GDM1 (cell line): ENCODE data around the gene PCBP3.

Source experiments
- DNase-seq: peaks from one replicate; lab custom pipeline; 2025; lab: John Stamatoyannopoulos, UW

Gene PCBP3

DNA sequence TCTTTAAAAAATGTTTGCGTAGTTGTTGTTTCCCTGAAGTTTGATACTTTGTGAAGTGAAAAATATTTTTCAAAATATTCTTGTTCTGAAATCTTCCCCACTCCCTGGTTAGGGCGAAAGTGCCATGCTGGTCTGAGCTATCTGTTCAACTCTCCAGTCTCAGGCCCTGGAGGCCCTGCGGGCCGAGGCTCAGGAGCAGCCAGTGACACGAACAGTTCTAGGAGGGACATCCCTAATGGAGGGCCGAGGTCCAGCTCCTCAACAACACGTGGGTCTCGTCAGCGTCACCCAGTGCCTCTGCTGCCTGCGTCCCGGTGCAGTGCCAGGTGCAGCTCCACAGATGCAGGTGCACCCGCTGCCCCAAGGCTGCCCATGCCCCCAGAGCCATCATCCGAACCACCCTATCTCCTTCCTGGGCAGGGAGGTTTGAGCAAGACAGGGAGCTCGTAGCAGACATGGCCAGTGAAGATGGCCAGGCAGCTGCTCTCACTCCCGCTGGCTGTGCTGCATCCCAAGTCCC lies 268.3 kb downstream of the PCBP3 start:
- no peak for DNase-seq

DNA sequence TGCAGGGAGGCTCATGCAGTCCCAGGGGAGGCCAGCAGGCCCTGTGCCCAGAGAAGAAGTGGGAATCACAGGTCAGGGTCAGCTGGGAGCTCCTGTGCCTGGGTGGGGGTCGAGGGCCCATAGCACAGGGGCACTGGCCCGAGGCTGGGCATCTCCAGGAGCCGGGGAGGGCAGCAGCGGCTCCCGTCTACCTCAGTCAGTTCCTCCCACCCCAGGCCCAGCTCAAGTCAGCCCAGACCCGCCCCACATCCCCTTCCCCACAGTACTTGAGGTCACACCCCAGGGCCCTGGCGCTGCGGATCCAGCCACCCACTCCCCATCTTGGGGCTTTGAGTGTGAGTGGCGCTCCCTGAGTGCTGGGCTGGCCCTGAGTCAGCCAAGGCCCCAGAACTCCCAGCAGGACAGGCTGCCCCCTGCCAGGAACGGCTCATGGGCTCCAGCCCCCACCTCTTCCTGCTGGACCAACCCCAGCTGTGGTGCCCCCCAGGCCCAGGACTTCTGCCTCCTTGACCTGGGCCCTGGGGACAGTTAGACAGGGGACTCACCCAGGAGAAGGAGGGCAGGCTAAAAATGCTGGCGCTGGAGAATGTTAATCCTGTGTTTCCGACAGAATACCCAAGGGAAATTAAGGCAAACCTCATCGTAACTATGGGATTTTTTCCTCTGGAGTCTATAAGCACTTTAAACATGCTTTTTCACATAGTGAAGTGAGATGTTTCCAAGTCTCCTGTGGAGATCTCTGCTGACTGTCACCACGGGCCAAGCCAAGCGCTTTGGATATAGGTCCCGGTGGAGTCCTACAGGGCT lies 269.3 kb downstream of the PCBP3 start:
- no peak for DNase-seq

DNA sequence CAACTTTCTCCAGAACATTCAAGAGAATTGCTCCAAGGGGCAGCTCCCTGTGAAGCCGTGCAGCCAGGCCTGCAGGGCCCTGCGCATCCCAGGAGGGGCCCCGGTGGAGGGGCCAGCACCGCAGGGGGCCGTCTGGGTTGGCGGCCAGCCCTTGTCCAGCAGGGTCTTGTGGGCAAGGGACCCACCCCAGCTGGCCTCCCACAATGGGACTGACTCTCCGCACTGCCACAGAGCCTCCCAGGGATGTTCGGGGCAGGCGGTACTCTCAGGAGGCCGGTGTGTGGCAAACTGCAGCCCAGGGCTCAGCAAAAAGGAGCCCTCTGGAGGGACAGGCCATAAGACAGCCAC lies 269.9 kb downstream of the PCBP3 start:
- no peak for DNase-seq

DNA sequence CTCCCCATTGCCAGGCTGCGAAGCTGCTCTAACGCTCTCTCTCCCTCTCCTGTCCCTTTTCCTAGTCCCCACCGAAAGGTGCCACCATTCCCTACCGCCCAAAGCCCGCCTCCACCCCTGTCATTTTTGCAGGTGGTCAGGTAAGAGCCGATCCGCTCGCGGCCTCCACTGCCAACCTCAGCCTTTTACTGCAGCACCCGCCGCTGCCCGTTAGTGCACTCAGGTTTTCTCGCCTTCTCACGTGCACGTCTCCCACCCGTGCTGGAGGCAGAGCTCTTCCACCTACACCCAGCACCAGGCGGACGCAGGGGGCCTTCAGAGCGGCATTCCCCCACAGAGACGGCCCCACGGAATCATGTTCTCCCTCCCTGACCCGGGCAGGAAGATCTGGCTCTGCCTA lies 270.4 kb downstream of the PCBP3 start:
- no peak for DNase-seq

DNA sequence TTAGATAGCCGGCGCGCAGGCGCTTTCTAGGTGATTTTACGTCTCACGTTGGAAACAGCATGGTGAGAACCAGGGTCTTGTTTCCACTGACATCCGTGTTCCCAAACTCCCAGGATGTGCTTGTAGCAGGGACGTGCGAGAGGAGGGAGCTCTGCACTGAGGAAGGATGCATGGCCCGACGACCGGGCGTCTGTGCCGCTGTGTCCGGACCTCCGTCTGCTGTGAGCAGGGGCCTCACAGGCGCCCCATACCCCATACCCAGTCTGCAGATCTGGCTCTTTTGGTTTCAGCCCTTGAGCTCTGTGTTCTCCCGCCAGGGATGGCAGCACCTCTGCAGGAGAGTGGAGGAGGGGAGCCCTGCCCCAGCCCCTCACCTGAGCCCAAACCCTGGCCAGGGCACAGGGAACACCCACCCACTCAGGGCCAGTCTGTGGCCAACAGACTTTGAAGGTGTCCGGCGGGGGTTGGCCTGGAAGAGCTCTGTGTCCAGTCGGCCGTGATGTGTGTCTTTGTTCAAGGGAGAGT lies 270.9 kb downstream of the PCBP3 start:
- no peak for DNase-seq

DNA sequence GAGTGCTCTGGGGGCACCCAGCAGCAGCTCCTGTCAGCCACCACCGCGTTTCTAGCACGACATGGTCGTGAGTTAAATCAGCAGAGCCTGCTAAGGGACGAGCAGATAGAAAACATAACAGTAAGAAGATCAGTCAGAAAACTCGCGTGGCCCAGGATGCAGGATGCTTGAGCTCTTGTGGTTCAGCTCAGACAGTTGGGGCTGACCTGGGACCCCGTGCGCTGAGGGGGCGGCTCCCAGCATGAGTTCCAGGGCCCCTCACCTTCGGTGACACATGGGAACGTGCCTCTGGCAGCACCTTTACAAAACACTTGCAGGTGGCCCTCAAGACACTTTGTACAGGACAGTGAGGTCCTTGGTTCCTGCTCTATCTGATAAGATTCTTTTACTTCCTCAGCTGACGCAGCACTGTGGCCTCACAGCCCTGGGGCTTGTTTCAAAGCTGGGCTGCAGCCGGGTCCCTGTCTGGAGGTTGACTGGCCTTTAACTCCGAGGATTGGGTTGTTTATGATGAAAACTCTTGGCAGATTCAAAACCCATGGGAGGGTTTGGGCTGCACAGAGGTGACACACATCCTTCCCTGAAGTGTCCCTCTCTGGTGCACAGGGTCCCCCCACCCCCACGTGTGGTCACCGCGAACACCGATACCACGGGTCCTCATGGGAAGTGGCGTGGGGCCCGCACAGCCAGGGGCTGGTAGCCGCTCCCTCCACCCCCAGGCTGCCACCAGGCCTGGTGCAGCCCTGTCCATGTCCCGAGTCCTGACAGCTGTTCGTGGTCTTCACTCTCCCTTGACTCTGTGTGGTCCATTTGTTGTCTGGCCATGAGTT lies 272.7 kb downstream of the PCBP3 start:
- no peak for DNase-seq

DNA sequence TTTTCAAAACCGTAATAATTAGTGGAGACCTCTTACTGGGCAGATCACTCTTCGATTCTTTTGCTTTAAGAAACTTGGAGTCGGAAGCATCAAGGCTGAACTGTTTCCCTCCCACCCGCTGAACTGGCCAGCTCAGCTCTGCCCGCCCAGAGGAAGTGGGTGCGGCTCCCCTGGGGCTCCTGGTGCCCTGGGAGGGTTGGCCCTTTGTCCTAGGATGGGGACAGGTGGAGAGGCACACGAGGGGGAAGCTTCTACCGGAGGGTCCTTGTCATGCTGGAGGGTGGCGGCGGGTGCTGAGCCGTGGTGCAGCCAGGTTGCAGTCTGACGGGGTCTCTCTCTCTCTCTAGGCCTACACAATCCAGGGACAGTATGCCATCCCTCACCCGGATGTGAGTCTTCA lies 273.7 kb downstream of the PCBP3 start:
- DNase-seq = no peak

DNA sequence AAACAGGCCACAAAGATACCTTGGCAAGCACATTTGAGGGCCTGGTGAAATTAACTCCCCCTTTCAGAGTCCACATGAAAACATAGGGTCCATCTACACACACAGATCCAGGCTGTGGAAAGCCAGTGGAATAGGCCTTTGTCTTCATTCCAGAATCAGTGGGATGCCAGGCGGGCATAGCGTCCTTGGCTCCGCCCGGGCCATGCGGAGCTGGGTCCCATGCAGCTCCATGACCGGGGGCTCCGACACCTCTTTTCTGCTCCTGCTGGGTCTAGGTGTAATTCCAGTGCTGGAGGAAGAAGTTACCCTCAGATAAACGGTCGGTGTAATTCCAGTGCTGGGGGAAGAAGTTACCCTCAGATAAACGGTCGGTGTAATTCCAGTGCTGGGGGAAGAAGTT lies 274.5 kb downstream of the PCBP3 start:
- DNase-seq = no peak

DNA sequence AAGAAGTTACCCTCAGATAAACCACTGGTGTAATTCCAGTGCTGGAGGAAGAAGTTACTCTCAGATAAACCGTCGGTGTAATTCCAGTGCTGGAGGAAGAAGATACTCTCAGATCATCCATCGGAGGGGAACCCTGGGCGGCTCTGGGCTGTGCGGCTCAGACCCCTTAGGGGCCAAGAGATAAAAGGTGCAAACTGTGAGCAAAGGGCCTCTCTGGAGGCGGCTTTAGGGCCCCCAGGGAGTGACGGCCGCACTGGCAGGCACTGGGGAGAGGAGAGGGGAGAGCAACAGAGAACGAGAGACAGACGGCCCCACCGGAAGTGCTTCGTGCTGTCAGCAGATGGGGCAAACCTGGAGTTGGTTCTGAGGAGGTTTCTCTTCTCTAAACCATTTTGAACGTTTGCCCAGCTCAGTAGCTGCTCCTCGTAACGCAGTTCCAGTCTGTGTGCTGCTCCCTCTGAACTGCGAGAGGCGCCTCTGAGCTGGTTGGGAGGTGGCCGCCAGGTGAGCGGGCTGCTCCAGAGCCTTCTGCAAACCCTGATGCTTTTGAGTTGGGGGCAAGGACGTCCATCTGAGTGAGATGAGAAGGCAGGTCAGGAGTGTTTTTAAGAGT lies 275.4 kb downstream of the PCBP3 start:
- DNase-seq = no peak

DNA sequence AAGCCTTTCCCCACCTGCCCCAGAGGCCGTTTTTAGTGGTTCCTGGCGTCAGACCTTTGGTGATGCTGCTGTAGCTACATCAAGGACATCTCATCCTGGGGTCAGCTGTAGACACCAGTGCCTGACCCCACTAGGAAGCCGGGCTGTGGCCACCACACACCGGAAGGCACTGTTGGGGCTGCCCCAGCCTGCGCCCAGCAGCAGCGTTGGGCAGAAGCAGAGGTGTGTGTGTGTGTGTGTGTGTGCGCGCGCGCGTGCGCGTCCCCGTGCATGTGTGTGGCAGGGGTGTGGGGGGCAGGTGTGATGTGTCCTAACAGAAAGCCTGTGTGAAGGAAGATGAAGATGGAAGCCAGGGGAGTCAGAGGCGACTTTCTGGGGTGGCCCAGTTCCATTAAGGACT lies 276.1 kb downstream of the PCBP3 start:
- no peak for DNase-seq

DNA sequence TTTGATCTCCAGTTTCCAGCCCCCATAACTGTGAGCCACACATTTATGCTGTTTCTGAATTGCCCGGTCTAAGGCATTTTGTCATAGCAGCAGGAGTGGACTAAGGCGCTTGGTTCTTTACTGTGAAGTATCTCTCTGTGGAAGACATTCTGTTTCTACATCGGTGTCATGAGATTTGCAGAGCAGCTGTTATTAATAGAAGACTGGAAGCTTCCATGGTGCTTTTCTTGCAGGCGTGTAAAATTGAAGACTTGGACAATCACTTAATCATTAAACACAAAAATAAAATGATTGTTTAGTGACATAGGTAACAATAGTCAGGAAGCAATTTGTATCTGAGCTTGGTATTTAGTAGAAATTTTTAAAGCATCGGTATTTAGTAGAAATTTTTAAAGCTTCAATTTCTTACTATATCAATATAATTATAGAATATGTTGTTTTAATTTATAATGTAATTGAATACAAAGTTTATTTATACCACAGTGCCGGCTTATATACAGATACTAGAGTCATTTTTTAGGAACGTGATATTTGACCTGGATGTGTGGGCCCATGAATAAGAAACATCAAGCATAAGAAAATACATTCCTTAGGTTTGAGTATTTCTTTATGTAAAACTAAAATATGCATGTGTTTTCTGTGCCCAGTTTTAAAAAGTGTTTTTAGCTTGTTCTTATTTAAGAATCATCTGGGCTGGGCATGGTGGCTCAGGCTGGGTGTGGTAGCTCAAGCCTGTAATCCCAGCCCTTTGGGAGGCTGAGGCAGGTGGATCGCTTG lies 277.5 kb downstream of the PCBP3 start:
- DNase-seq = no peak

DNA sequence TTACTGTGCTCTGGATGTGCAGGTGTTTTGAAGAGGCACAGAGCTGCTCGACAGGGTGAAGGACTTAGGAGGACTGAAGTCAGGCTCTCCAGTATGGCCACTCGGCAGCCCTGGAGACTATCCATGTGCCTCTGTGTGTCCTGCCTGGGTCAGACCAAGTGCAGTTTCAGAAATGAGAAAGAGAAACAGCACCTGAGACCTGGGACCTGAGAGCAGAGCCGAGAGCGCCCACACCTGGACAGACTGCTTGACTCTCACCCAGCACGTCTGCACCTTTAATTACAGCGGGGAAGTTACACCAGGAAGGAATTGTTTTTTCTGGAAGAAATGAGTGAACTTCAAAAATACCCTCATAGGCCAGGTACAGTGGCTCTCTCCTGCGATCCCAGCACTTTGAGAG lies 278.4 kb downstream of the PCBP3 start:
- no peak for DNase-seq

DNA sequence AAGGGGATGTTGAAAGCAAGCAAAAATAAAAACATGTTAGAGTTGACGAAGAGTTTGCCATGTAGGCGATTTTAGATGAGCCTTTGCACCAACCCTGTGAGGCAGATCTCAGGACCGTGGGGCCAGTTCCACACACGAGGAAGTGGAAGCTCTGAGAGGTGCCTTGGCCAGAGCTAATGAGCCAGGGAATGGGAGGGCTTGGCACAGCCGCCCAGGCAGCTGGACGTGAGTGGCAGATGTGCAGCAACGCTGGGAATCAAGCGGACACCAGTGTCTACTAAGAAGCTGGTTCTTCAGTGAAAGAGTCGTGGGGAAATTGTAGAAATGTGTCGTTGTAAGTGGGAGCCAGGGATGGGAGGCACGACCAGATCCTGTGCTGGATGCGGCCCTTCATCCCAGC lies 279.1 kb downstream of the PCBP3 start:
- no peak for DNase-seq

DNA sequence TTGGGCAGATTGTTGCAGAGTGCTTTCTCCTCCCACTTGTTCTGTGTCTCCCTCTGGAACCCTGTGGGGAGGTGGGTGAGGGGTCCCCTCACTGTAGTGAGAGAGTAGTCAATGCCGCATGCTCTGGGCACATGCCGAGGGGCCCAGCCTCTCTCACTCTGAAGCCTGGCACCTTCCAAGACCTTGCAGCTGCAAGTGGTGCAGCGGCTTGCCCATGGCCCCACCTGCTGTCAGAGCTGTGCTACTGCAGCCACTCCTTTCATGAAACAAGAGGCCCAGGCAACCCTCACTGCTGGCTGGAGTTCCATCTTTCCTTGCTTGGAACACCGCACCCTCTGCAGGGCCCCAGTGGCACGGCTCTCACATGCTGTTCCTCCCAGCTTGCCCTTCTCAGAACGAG lies 279.6 kb downstream of the PCBP3 start:
- DNase-seq = peak; percentile 52

DNA sequence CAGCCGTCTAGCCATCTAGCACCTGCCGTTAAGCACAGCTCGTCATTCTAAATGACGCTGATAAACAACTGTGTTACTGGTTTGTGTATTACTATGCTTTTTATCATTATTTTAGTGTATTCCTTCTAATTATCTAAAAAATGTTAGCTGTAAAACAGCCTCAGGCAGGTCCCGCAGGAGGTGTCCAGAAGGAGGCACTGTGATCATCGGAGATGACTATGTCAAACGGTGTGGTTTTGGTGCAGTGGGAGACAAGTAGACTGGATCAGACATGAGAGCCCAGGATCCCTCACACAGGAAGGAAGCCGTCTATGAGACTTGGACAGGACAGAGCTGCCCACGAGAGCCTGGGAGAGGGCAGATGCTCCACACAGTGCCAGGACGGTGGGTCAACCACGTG lies 282.8 kb downstream of the PCBP3 start:
- no peak for DNase-seq

DNA sequence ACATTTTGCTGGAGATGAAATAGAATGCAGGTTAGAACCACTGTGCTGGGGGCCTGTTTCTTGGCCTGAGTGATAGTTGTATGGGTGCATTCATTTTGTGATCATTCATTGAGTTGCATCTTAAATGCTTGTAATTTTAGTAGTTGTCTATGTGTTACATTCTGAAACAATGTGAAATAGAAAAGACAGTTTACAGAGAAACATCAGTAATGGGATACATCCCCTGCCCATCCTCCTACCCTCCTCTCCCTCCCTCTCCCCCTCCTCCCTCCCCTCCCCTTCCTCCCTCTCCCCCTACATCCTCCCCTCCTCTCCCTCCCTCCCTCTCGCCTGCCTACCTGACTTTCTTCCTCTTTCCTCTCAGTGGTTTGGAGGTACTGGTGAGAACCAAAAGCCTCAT lies 283.5 kb downstream of the PCBP3 start:
- DNase-seq = no peak

DNA sequence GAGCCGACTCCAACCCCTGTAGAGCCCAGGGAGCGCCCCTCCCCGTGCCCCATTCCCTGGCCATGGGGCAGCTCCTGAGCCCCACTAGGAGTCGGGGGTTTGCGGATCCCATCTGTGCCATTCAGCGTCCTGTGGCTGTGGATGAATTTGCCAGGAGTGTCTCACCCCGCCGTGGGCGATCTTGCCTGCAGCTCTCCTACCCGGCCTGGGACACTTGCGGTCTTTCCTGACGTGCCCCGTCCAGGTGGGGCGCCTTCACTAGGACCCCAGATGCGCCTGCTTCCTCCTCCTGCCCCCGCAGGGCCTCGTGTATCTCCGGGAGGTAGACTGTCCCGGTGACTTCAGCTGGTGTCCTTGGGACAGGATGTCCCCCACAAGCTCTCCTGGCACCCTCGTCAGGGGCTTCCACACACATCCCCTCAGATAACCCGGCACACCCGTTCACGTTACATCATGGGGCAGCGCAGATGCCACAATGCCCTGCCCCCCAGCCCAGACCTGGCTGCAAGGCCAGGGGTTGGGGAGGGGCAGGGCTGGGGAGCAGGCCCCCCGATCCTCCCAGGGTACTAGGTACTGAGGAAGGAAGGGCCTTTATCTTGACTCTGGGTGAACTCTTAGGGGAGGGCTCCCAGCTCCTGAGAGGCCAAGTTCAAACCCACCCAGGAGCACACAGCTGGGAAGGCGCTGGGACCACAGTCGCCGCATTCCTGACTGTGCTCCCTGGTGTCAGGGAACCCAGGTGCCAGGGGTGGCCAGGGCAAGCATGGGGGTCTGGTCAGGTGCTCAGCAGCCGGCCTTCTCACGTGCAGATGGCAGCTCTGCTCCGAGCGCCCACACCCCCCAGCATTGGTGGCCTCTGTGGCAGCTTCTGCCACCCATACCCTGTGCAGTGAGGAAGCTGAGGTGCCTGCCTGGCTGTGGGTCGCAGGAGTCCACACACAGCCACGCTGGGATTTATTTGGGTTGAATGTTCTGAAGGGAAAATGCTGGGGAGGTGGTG lies 284.6 kb downstream of the PCBP3 start:
- DNase-seq = no peak

DNA sequence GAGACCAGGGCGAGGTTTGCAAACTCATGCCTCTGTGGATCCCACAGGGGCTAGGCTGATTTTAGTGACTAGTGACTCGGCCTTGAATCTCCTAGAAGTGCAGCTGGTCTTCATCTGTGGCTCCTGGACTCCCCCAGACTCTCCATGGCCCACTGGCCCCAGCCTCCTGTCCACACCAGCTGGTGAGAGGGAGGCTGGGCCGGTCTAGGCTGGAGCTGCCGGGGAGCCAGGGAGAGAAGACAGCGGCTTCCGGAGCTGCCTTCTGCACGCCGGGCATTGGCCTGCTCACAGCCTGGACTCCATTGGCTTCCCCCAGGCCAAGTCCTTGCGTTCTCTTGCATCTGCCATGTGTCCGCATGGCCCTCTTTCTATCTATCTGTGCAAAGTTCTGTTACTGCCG lies 285.9 kb downstream of the PCBP3 start:
- no peak for DNase-seq

DNA sequence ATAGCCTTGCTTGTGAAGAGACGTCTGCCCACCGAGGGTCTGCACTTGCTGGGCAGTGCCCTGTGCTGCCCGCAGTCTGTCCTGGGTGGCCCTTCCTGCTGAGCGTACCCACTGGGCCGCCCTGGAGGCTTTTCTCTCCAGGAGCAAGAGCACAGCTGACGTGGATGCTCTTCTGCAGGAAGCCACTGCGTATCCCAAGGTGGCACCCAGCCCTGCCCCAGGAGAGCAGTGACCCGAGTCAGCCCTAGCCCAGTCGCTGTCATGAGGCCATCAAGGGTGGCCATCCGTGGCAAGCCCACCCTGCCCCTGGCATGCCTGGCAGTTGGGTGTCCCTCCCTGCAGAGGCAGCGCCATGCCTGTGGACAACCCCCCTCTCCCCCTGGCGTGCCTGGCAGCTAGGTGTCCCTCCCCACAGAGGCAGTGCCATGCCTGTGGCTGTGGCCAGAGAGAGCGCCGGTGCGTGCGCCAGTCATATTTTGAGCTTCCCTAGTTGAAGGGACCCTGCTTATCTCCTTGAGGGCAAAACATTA lies 286.8 kb downstream of the PCBP3 start:
- no peak for DNase-seq

DNA sequence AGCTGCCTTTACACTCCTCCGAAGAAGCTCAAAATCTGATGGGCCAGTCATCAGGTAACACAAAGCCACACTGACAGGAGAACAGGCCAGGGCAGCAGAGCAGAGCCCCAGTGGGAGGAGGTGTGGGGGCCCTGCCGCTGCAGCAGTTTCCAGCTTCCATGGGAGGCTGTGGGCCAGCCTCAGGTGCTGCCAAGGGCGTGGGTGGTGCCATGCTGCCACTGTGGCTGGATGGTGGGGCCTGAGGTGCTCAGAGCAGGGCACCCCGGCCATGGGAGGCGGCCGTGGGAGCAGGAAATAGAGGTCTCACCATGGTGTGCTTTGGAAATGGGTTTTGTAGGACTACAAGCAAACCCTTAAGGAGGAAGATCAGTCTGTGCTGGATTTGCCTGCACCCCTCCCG lies 287.3 kb downstream of the PCBP3 start:
- no peak for DNase-seq
